Measurements from ENCODE around the gene PDE5A. TPM values are rescaled to one million over a fixed set of nuclear protein-coding genes. Genes with fewer than 3 reads are reported as not detected.
"Not testable (repeated sequence)": the region's sequence is repeated elsewhere in the genome, so short reads cannot be mapped to it uniquely, and the experiment has no call there.

Gene PDE5A
- total RNA-seq, 1 donor from 2014 or later, result 21.2 TPM

DNA sequence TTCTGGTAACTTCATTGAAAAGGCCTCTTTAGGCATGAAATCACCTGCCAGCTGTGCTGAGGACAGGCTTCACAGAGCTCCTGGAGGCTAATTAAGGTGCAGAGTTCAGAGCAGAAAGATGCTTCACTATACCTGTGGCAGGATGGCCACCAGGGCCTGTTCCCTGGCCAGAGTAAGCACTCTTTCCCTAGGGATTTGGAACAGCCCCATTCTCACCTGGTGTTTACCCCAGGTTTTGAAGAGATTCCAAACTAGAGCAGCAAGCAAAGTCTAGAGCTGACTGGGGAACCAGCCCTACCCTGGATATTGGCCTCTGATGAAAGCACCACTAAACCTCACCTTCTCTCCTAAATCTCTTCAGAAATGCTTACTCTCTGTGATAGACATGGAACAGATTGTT is 148.8 kb downstream of the PDE5A start:
- DNase-seq (ENCODE audit: low spot score in 2 of 2), result no peak
- FAIRE-seq, result no peak

DNA sequence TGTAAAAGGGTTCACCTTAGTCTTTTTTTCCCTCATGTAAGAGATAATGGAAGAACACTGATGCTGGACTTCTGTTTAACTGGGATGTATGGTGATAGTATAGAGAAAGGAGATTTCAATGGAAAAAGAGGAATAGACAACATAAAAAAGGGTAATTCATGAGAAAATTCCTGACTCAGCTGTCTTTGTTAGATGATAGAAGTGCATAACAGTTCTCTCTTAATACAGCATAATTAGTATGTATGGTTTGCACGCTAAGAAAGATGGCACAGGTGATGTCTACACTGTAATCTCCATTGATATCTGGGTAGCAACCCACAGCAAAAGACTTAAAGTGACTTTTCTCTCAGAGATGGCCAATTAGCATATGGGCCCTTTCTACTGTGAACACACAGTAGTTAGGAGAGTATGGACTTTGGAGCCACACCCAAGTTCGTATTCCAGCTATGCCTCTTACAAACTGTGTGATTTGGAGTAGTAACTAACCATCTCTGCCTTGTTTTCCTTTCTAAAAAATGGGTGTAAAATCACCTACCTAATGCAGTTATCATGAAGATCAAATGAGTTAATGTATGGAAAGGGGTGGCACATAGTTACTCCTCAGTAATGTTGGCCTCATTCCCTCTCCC is 149.3 kb downstream of the PDE5A start:
- no peak for DNase-seq (ENCODE audit: low spot score in 2 of 2)
- FAIRE-seq, result no peak

DNA sequence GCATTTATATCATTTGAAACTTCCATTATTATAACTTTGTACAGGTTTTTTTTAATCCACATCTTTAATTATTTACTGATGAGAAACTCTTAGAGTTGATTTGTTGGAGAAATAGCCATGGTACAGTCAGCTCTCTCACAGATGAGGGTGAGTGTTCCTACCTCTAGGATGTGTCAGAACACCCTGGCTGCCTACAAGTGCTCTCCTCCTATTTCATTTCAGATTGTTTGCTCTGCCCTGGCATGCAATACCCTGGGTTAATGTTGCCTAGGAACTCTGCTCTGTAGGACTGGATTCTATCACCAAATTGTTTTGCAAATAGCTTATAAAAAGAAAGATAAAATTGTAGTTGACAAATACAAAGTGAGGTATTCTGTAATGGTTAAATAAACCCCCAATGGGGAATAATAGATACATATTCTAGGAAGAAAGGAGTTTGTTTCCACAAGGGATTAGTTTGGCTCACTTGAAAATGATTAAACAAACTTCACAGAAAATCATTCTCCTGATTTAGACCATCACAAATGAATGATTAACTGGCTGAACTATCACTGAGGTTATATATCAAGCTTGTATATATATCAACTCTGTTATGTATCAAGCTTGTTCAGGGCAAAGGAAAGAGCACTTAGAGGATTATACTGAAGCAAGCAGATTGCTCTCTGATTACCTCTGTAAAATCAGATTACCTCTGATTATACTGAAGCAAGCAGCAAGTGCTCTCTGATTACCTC is 150.0 kb downstream of the PDE5A start:
- no peak for FAIRE-seq
- DNase-seq (ENCODE audit: low spot score in 2 of 2), result no peak

DNA sequence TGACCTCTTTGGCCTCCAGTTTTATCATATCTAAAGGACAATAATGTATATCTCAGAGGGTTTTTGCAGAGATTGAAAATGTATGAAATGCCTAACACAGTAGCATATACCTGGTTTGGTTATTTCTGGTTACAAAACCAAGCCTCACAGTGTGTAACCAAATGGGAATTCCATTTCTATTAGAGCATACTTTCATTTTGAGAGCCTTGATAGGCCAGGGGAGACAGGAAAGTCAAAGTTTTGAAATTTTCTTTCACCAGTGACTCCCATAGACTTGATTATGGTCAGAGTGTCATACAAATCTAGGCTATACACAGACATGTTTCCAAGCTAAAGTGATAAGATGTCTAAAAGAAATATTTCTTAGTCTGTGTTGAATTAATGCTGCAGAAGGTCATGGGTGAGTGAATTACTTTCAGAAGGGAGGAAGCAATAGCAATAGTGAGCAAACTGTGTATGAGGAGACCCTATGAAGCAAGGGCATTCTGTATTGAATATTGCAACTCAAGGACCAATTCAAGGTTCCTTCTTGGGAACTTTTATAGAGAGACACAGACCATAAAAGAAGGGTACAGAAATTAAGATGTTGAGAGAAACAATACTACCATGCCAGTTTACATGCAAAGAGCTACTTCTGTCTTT is 151.1 kb downstream of the PDE5A start:
- FAIRE-seq (no peak), DNase-seq (ENCODE audit: low spot score in 2 of 2) (no peak)

DNA sequence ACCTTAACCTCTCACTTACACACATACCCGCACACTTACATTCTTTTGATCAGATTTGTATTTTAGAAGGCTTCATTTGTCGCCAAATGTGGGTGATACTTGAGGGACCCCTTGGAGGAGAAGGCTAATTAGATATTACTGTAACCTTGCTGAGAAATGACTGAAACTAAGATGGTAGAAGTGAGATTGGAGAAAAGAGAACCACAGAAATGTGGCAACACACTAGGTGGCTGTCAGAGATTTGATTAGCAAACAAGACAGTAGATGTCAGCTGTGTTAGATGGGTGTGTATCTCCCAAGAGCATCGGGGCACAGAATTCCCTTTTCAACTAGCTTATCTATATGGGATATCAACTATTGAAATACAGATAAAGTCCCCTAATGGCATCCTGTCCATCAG is 157.3 kb downstream of the PDE5A start:
- DNase-seq (ENCODE audit: low spot score in 2 of 2) (no peak), FAIRE-seq (no peak)

DNA sequence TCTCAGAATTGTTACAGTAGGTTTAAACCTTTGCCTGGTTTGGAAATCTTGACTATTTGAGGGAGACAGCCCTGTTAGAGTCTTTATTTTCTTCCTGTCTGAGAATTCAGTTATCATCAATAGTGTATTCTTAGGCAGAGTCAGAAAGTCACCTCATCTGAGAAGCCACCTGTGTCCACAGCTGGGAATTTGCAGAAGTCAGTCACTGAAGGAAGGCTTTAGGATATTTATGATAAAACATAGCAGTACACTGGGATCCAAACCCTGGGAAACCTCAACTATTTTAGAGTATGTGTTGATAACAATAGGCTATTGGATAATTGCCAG is 157.9 kb downstream of the PDE5A start:
- not testable (repeated sequence) for FAIRE-seq; DNase-seq (ENCODE audit: low spot score in 2 of 2)

DNA sequence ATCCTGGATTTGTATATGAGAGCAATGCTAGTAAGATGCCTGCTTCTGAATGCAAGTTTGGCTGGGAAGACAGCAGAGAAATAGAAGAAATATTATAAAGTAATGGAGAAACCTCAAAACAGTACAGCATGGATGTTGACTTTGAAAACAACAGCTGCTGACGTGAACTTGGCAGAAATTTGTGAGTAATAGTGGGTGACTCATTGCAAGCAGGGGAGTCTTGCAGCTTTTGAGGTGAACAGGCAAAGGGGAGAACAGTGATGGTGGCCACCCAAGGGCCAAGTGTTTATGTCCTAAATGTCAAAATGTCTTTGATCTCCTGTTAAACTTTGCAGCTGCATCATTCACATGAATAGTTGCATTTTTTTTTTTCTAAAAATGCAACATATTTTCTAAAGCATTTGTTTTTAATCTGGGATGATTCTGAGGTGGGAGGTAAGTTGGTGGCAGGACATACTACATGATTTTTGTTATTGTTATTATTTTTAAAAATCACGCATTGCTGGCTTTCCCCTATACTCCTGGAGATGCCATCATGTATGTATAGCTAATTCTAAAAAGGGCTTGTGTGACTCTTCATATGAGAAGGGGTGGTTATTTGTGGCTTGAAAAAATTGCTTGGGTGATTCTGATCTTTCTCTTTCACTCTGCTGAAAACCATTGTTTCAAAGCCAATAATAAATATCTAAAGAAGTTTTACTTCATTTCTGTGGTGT is 158.4 kb downstream of the PDE5A start:
- DNase-seq (ENCODE audit: low spot score in 2 of 2); FAIRE-seq: not testable (repeated sequence)

DNA sequence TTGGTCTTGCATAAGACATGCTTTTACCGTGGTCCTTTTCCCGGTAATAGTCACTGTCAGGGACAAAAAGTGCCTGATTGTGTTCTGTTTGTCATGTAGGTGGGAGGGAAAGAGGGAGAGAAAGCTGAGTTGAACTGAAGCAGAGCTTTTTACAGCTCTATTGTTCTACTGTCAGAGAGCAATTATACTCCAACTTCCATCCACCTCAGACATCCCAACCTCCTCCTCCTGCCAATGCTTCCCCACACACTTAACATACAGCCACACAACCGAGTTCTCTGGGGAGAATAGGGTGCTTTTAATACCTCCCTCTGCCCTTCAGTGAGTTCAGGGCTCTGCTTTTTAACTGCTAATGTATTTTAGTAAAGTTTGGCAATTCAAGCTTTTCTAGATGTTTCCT is 159.6 kb downstream of the PDE5A start:
- not testable (repeated sequence) for DNase-seq (ENCODE audit: low spot score in 2 of 2)

DNA sequence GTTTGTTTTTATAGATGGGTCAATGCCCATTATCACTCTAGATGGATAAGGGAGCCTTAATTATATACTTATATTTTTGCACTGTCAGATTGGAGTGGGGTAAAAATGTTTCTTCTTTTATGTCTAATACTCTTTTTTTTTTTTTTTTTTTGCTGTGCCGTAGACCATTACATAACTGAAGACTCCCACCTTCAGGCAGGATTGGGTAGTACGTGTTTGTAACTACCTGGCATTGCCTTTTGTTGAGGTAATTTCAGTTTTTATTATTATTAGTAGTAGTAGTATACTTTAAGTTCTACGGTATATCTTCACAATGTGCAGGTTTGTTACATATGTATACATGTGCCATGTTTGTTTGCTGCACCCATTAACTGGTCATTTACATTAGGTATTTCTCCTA is 165.9 kb downstream of the PDE5A start:
- DNase-seq (ENCODE audit: low spot score in 2 of 2); FAIRE-seq: not testable (repeated sequence)

More for the DNA sequence above, 159.6 kb downstream of the PDE5A start:
- not testable (repeated sequence) for FAIRE-seq

DNA sequence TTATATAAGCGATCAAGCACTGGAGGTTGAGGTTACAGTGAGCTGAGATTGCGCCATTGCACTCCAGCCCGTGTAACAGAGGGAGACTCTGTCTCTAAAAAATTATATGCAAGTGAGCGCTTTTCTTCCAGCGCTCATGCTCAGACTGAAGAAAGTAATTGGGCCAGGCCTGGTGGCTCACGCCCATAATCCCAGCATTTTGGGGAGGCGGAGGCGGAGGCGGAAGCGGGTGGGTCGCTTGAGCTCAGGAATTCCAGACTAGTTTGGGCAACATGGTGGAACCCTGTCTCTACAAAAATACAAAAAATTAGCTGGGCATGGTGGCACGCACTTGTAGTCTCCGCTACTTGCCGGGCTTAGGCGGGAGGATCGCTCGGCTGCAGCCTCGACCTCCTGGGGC is 172.9 kb downstream of the PDE5A start:
- FAIRE-seq; DNase-seq (ENCODE audit: low spot score in 2 of 2): not testable (repeated sequence)

DNA sequence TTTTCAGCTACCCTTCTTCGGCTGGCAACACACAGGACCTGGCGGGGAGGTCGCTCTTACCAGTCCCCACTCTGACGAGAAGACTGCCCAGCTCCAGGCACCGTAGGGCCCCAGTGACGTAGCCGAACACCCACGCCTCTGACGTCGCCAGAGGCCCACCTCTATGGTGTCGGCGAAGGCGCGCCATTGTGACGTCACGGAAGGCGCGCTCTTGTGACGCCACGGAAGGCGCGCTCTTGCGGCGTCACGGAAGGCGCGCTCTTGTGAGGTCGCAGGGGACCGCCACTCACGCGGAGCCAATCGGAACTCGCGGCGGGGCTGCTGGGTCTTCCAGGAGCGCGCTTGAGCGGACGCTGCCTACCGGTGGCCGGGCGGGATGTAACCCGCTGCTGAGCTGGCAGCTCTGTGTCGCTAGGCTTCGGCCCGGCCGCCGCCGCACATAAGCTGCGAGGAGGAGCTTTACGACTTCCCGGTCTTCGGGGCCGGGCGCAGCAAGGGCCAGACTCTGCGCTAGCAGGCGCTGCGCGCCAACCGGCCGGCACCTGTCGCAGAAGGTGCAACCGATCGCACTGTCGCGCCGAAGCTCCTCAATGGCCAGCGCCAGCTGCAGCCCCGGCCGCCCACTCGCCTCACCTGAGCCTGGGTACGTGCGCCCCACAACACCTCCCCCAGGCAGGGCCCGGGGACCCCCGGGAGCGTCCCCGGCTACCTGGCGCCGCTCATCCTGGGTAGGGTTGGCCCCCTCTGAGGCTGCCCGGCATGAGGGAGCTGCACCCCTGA is 173.9 kb downstream of the PDE5A start:
- not testable (repeated sequence) for FAIRE-seq
- peak; percentile 82 to 85 for DNase-seq (ENCODE audit: low spot score in 2 of 2)

DNA sequence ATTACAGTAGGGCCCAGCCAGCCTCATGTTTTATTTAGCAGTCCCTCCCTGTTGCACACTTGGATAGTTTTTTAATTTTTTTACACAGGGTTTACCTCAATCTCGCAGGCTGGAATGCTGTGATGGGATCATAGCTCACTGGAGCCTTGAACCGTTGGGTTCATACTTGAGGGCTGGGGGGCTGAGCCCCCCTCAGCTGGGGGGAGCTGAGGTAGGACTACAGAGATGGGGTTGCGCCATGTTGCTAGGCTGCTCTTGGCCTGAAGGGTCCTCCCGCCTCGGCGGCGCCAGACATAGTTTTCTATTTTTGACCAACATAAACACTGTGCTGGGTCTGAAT is 174.5 kb downstream of the PDE5A start:
- peak in 1 of 2 donors; percentile 18 for DNase-seq (ENCODE audit: low spot score in 2 of 2)
- not testable (repeated sequence) for FAIRE-seq

DNA sequence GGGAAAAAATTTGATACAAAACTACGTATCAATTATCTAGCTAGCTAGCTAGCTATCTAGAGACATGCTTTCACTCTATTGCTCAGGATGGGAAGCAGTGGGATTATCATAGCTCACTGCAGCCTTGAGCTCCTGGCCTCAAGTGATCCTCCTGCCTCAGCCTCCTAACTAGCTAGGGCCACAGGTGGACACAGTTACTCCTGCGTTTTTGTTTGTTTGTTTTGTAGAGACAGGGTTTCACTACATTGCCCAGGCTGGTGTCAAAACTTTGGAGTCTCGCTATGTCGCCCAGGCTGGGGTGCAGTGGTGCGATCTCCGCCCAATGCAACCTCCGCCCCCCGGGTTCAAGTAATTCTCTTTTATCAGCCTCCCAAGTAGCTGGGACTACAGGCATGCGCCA is 175.3 kb downstream of the PDE5A start:
- not testable (repeated sequence) for DNase-seq (ENCODE audit: low spot score in 2 of 2); FAIRE-seq

DNA sequence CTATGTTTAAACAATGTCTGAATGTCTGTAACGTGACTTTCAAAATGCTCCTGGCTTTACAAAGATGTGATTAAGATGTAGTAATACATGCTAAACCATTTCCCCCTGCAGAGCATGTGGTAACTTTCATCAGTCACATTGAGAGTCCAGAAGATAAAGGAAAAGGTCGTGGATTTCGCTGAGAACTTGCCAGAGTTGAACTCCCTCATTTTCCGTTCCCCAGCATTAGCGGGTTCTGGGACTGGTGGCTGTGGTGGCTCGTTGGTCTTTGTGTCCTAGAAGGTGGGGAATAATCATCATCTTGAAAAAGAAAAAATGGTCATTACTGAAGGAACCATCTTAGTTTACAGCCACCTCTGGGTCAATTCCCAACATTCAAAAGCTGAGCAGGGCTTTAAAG is 178.8 kb downstream of the PDE5A start:
- DNase-seq (ENCODE audit: low spot score in 2 of 2); FAIRE-seq: not testable (repeated sequence)

Small RNA genes within 50 kb of the gene (small RNA-seq; reads per million reads assigned to genes)
- not detected for gene RF00614

Measured in frontal cortex (tissue), 4 donors.